Vagina (tissue), 2 donors: ENCODE data around the gene DPYD. TPM values are rescaled to one million over a fixed set of nuclear protein-coding genes. Genes with fewer than 3 reads are reported as not detected.

Experiments used
- DNase-seq, 2 donors: peaks; one replicate each; pipeline ENCODE4 v3.0.0-alpha.2; 2017; ENCODE audit errors: extremely low spot score in 2 of 2
- H3K27ac ChIP-seq: fragments of 200-600 bp; sonication (generic); one replicate; pipeline ENCODE4 v1.5.1; 2019
- H3K27me3 ChIP-seq: fragments of 200-600 bp; sonication (generic); one replicate; pipeline ENCODE4 v1.5.1; 2019
- H3K36me3 ChIP-seq, 2 donors: fragments of 200-600 bp; sonication (generic); one replicate each; pipeline ENCODE4 v1.5.1; 2017 to 2019
- H3K4me1 ChIP-seq: fragments of 200-600 bp; sonication (generic); one replicate; pipeline ENCODE4 v1.5.1; 2019
- H3K4me3 ChIP-seq, 2 donors: fragments of 200-600 bp; sonication (generic); 1 replicate in 1 of 2; 2 replicates in 1 of 2; pipeline ENCODE4 v1.5.1; 2016 to 2019
- H3K9me3 ChIP-seq: fragments of 200-600 bp; sonication (generic); one replicate; pipeline ENCODE4 v1.5.1; 2019
- POLR2A ChIP-seq, 2 donors: fragments of 450-650 bp; IDR thresholded peaks; one replicate each; pipeline ENCODE4 v1.6.1; 2017; ENCODE audit warnings: antibody characterized with exemption in 2 of 2, mild to moderate bottlenecking in 2 of 2, moderate library complexity in 2 of 2
- POLR2AphosphoS5 ChIP-seq, 2 donors: sonication (generic); formaldehyde crosslinking; IDR thresholded peaks; one replicate each; pipeline ENCODE4 v1.9.0; 2017; ENCODE audit warnings: antibody characterized with exemption in 2 of 2, mild to moderate bottlenecking in 2 of 2, low read depth in 1 of 2; ENCODE audit not compliant: insufficient read depth in 1 of 2
- intact Hi-C: fragments of 100-400 bp; cut with DNase I; formaldehyde crosslinking; loops from one replicate; pipeline ENCODE4 v1.15.1; 2023
- total RNA-seq: library from RNA; depleted of rRNA; stranded (reverse); fragments of >200 nt; gene quantifications from one replicate; pipeline ENCODE4 v1.2.3, GENCODE V29; 2016
- TF ChIP-seq, protein P1 (sequence below), 3 experiments: fragments of 450-650 bp in 2 of 3; fragments of 200-600 bp in 1 of 3; sonication (generic) in 1 of 3; IDR thresholded peaks; one replicate each; pipeline ENCODE4 v1.5.1; 2017 to 2019; ENCODE audit warnings: antibody characterized with exemption in 3 of 3, mild to moderate bottlenecking in 2 of 3, moderate library complexity in 2 of 3

The DPYD gene
- total RNA-seq, 1 donor from 2014 or later, result 45.7 TPM

DNA sequence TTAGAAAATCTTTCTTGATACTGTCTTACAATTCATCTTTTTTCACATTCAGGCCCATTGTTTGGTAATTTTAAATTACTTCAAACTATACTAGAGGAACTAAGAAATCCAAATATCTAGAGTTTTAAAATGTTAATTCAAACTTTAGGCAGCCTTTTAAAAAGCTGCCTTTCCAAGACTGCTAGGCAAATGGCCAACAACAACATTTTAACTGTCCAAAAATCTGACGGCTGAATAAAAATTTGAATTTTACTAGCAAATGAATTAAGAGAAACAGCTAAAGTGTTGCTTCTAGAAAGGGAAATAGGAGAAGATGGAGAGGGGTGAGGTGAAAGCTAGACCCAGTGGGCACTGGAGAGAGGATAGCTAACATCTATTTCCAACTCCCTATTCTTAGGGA is 17.2 kb downstream of the DPYD start:
- TF ChIP-seq, protein P1, sequence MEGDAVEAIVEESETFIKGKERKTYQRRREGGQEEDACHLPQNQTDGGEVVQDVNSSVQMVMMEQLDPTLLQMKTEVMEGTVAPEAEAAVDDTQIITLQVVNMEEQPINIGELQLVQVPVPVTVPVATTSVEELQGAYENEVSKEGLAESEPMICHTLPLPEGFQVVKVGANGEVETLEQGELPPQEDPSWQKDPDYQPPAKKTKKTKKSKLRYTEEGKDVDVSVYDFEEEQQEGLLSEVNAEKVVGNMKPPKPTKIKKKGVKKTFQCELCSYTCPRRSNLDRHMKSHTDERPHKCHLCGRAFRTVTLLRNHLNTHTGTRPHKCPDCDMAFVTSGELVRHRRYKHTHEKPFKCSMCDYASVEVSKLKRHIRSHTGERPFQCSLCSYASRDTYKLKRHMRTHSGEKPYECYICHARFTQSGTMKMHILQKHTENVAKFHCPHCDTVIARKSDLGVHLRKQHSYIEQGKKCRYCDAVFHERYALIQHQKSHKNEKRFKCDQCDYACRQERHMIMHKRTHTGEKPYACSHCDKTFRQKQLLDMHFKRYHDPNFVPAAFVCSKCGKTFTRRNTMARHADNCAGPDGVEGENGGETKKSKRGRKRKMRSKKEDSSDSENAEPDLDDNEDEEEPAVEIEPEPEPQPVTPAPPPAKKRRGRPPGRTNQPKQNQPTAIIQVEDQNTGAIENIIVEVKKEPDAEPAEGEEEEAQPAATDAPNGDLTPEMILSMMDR (IDR thresholded peaks at IDR 0.05), result no peak
- TF ChIP-seq POLR2AphosphoS5 (IDR thresholded peaks at IDR 0.05; ENCODE audit: insufficient read depth in 1 of 2, low read depth in 1 of 2) (no peak), POLR2A (IDR thresholded peaks at IDR 0.05) (no peak)
- DNase-seq, result no peak
- intact Hi-C loops, result no loop called here
- no peaks in the 10 kb centered on the region for H3K9me3 ChIP-seq
- H3K27ac ChIP-seq, result no peak overlapping the region
- no peaks in the 10 kb centered on the region for H3K27me3 ChIP-seq
- H3K36me3 ChIP-seq, result no peaks in the 10 kb centered on the region
- peaks cover 28% of the 10 kb centered on the region for H3K4me1 ChIP-seq
- H3K4me3 ChIP-seq, result no peak overlapping the region

DNA sequence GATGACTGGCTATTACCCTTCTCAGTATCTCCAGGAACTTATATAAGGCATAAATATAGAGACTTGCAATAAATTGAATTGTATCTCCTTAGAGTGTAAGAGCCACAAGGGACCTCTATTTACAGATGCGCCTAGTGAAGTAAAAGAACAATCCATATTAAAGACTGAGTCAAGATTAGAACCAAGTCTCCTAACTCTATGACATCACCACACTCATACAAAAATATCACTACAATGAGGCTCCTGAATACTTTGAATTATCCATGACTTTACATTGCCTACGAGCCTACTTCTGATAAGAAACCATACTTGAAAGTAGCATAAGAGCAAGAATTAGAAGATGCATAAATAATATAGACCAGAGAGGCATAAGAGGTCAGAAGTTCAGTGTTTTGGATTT is 18.8 kb downstream of the DPYD start:
- H3K9me3 ChIP-seq, result no peaks in the 10 kb centered on the region
- H3K27ac ChIP-seq, result no peak overlapping the region
- intact Hi-C loops, result no loop called here
- no peaks in the 10 kb centered on the region for H3K27me3 ChIP-seq
- H3K4me3 ChIP-seq, result no peak overlapping the region
- no peaks in the 10 kb centered on the region for H3K36me3 ChIP-seq
- no peak for DNase-seq
- H3K4me1 ChIP-seq, result peaks cover 22% of the 10 kb centered on the region
- TF ChIP-seq, protein P1 (IDR thresholded peaks at IDR 0.05), result no peak
- TF ChIP-seq POLR2A (IDR thresholded peaks at IDR 0.05), result no peak
- TF ChIP-seq POLR2AphosphoS5 (IDR thresholded peaks at IDR 0.05; ENCODE audit: insufficient read depth in 1 of 2, low read depth in 1 of 2), result no peak

DNA sequence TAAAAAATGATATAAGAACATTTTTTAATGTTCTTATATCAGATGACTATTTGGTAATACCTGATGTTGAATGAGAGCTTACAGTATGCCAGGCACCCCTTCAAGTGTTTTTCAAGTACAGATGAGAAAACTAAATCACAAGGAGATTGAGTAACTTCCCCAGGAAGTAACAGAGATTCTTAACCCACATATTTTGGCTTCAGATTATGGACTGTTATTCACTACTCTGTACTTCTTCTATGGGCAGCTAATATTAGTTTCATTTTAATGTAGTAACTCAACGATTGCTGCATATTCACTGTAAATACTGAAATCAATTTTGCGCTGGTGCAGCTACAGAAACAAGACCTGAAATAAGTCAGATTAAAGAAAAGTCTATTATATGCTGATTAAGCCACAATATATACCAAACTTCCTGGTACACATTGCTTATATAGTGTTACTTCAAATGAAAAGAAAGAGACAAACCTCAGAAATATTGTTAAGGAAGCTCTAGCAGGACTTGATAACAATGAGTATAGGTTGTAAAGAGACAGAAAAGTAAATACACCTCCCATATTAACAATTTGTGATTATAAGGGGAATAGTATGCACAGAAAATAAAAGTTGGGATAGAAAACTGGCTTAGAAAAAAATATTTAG is 19.7 kb downstream of the DPYD start:
- Histone ChIP-seq H3K36me3 (no peaks in the 10 kb centered on the region), H3K27me3 (no peaks in the 10 kb centered on the region), H3K27ac (no peak overlapping the region), H3K9me3 (no peaks in the 10 kb centered on the region), H3K4me3 (no peak overlapping the region), H3K4me1 (peaks cover 22% of the 10 kb centered on the region)
- TF ChIP-seq, protein P1 (IDR thresholded peaks at IDR 0.05), result no peak
- TF ChIP-seq POLR2A (IDR thresholded peaks at IDR 0.05) (no peak), POLR2AphosphoS5 (IDR thresholded peaks at IDR 0.05; ENCODE audit: insufficient read depth in 1 of 2, low read depth in 1 of 2) (no peak)
- intact Hi-C loops, result no loop called here
- DNase-seq, result no peak

DNA sequence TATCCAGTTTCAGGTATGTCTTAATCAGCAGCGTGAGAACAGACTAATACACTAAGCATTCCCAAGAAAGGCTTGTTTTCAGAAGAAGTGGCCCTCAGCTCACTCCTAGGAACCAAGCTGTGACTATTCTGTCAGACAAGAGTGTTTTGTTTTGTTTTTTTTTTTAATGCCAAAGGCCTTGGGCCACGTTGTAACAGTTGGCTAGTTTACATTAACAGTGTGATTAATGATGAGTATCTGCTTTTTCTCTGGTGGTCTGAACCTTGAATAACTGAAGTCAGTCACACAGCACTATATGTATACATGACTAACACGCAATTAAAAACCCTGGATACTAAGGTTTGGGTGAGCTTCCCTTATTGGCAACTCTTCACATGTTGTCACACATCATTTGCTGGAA is 21.9 kb downstream of the DPYD start:
- Histone ChIP-seq H3K27me3 (no peaks in the 10 kb centered on the region), H3K9me3 (no peaks in the 10 kb centered on the region), H3K36me3 (no peaks in the 10 kb centered on the region), H3K4me3 (no peak overlapping the region), H3K27ac (no peak overlapping the region), H3K4me1 (peaks cover 13% of the 10 kb centered on the region)
- TF ChIP-seq, protein P1 (IDR thresholded peaks at IDR 0.05), result no peak
- TF ChIP-seq POLR2AphosphoS5 (IDR thresholded peaks at IDR 0.05; ENCODE audit: insufficient read depth in 1 of 2, low read depth in 1 of 2) (no peak), POLR2A (IDR thresholded peaks at IDR 0.05) (no peak)
- intact Hi-C loops, result no loop called here
- DNase-seq, result no peak

DNA sequence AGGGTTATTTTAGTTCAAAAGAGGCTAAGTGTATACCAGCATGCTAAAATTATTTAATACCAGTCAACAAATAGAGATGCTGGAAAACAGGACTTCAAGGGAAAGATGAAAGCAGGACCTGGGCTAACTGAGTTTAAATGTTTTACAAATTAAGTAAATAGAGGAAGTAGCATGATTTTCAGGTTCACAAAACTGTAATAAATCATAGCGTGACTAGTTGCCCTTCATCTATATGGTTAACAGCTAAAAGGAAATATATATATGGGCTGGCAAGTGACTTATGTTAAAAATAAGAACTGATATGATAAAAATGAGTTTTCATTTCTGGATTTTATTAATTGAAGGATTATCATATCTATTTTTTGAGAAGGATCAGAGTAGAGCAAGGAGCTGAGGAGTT is 25.6 kb downstream of the DPYD start:
- intact Hi-C loops, result no loop called here
- no peaks in the 10 kb centered on the region for H3K27me3 ChIP-seq
- TF ChIP-seq POLR2A (IDR thresholded peaks at IDR 0.05) (no peak), POLR2AphosphoS5 (IDR thresholded peaks at IDR 0.05; ENCODE audit: insufficient read depth in 1 of 2, low read depth in 1 of 2) (no peak)
- TF ChIP-seq, protein P1 (IDR thresholded peaks at IDR 0.05), result no peak
- no peak overlapping the region for H3K4me3 ChIP-seq
- DNase-seq, result no peak
- no peaks in the 10 kb centered on the region for H3K36me3 ChIP-seq
- no peaks in the 10 kb centered on the region for H3K9me3 ChIP-seq
- peaks cover 7% of the 10 kb centered on the region for H3K4me1 ChIP-seq
- H3K27ac ChIP-seq, result no peak overlapping the region
